Tongue (tissue), 2 donors: ENCODE results near the gene PHB1. TPM values are rescaled to one million over a fixed set of nuclear protein-coding genes. Genes with fewer than 3 reads are reported as not detected.
"Not testable (repeated sequence)": the region's sequence is repeated elsewhere in the genome, so short reads cannot be mapped to it uniquely, and the experiment has no call there.

ENCODE experiments used
- DNase-seq: peaks from one replicate; pipeline ENCODE4 v3.0.0-alpha.2; 2015
- total RNA-seq: library from RNA; depleted of rRNA; stranded (reverse); fragments of >200 nt; gene quantifications from one replicate; pipeline ENCODE4 v1.2.3, GENCODE V29; 2014

Gene PHB1
- total RNA-seq, 1 donor from 2014 or later = 88.1 TPM

- DNase-seq = no peak
Measured at GRCh38 chr17:49439673-49440571, 25.2 kb upstream of the PHB1 start.

DNA sequence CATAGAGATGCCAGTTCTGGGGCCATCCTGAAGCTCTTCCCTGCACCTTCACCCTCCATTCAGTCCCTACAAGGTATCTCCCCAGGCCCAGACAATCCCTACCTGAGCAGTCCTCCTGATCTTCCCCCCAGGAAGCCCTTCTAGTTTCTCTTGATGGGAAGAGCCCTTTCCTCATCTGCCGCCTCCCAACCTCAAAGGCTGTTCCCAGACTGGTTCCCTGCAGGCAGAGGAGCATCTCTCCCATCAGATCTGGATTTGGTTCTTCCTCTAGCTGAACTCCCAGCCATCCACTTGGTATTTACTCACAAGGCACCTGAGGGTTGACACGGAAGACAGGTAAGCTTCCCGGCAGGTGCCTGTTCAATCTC is 24.6 kb upstream of the PHB1 start:
- DNase-seq = no peak

DNA sequence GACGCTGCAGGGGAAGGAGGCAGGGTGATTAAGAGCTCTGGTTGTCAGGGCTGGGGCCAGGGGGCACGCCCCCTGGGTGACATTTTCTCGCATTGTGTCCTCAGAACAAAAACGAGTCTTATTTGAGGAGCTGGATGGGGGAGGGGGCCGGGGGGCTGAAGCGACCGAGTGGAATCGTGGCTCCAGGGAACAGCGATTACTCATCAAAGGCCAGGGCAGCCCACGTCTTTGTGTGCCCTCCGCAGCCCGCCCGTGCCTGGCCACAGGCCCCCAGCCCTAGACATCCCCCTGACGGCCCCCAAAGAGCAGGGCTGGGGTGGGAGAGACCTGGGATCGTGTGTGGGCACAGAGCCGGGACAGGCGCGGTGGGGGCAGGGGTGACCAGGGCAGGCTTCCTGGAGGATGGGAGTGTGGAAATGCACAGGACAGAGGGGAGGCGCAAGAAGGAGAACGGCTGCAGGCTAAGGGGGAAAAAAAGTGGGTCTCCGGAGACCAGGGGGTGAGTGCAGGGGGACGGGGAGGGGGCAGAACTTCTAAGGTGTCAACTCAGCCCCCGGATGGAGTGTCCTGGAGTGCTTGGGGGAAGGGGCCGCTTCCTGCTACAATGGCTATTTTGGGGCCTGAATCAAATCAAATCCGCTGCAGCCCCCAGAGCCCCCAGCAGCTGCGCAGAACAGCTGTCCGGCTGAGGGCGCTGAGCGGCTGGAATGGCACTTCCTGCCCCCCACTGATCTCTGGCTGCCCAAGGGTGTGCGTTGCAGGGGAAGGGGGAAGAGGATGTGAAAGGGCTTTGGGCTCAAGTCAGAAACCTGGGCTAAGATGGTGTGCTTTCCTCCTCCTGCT is 24.0 kb upstream of the PHB1 start:
- peak; percentile 66 for DNase-seq

- DNase-seq = no peak
Measured at GRCh38 chr17:49437696-49438435, 23.2 kb upstream of the PHB1 start.

GRCh38 chr17:49436174-49436573 is 21.5 kb upstream of the PHB1 start:
- DNase-seq = no peak

GRCh38 chr17:49435671-49436029 is 21.0 kb upstream of the PHB1 start:
- no peak for DNase-seq

DNA sequence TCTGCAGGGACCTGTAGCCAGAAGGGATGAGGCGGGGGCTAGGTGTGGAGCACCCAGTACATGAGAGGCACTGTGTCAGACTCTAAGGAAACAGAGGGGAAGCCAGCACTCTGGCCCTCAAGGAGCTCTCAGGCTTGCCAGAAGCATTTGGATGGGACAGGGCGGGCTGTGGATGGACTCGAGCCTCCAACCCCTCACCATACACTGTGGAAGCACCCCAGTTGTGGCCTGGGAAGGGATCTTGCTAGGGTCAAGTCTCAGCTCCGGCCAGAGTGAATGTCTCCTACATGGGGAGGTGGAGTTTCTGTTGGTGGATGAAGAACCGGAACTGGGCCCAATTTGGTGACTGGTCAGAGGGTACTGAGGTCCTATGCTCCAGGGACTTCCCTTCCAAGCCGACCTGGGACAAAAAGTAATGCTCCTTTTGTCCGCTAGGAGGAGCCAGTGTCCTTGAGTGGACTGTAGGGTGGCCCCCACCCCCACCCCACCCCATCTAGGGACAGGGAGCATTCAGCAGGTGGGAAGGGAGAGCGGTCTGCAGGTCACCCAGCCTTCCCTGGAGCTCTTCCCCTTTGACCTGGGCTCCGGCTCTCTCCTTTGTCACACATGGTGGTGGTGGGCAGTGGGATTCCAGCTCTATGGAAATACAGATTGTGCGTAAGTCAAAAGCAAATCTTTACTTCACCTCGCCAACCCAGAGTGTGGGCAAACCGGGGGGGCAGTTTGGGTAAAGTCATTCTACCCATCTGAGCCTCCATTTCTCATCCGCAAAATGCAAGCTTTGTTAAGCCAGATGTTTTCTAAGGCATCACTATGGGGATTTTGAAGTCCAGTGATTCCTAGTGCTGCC is 20.4 kb upstream of the PHB1 start:
- DNase-seq = peak; percentile 66

DNA sequence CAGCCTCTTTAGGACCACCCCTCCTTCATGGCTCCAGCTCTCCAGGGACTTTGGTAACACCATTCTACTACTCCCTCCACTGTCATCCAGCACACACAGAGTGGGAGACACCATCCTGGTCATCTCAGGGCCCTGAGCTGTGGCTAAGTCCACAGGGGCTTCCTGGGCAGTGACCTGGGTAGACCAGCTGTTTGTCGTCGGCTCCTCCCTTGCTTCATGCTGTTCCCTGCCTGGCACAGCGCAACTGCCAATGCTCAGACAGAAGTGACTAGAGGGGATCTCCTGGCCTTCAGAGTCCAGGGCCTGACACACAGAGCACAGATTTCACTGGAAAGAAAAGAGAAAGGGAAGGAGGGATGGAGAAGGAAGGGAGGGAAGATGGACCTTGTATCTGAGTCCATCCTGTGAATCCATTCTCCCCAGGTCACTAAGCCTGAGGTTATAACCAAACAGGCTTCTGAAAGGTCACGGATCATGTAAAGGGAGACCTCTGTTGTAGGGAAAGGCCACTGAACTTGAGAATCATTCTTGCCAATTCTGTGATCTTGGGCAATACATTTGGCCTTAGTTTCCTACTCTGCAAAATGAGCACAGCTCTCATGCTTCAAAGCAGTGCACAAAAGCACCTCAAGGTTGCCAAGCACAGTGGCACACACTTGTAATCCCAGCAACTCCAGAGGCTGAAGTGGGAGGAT is 18.5 kb upstream of the PHB1 start:
- DNase-seq = no peak

- no peak for DNase-seq
Measured at GRCh38 chr17:49431743-49432142, 17.1 kb upstream of the PHB1 start.

GRCh38 chr17:49425004-49425286 is 10.3 kb upstream of the PHB1 start:
- DNase-seq = no peak

- not testable (repeated sequence) for DNase-seq
Measured at GRCh38 chr17:49424276-49425003, 9.8 kb upstream of the PHB1 start.

GRCh38 chr17:49422714-49423113 is 8.0 kb upstream of the PHB1 start:
- DNase-seq = no peak

- DNase-seq = not testable (repeated sequence)
Measured at GRCh38 chr17:49419761-49420160, 5.1 kb upstream of the PHB1 start.

GRCh38 chr17:49418754-49419740 is 4.4 kb upstream of the PHB1 start:
- DNase-seq = not testable (repeated sequence)

DNA sequence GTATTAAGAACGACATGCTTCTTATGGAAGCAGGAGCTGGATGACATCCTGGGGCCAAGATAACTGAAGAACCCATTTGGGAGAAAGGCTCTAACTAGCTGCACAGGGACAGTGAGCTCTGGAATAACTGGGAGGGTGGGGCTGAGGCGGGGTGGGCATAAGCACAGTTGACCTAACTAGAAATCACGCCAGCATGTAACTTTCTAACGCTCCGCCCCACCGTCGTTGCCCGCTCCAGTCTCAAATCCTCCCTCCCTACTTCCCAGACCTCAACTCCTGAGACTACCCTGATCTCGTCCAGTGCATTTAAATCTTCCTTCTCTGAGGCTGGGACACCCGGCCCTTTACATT is 436 bp downstream of the PHB1 start:
- DNase-seq = no peak

- no peak for DNase-seq
Measured at GRCh38 chr17:49409066-49409465, 5.6 kb downstream of the PHB1 start.

DNA sequence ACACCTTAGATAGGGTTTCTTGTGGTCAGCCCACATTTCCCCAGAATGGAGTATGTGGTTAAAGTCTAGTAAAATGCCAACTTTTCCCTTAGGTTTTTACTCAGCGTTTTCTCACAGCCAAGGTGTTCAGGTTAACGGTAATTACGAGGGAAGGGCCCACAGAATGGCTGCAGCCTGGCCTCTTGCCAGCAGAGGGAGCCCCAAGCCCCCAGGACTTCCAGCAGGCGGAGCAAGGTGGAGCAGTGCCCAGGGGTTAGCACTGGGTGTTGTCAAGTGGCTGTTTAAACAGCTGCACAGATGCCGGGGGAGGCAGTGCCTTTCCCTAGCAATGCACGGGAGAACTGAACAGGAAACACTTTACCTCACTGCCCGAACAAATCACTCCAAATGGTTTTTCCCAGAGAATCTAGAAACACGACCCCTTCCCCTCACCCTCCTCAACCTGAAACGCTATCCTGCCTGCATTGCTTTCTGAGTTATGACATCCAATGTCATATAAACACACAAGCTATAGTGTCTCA is 6.6 kb downstream of the PHB1 start:
- peak; percentile 94 for DNase-seq

- no peak for DNase-seq
Measured at GRCh38 chr17:49407086-49407485, 7.6 kb downstream of the PHB1 start.

GRCh38 chr17:49406421-49407061 is 8.1 kb downstream of the PHB1 start:
- DNase-seq = peak; percentile 80
